HEK293 (cell line): ENCODE measurements around the gene FOSB.

Source experiments
- CTCF ChIA-PET: fragments of 350-600 bp; formaldehyde crosslinking; extraction: SDS; loops from one replicate; lab custom pipeline; 2021; ENCODE audit warnings: antibody characterized with exemption; lab: Yijun Ruan, JAX
- POLR2A ChIA-PET: fragments of 300-600 bp; formaldehyde crosslinking; extraction: SDS; loops from one replicate; lab custom pipeline; 2020; ENCODE audit warnings: antibody characterized with exemption, inconsistent platforms; lab: Yijun Ruan, JAX
- H3K27ac ChIP-seq: fragments of 200-500 bp; sonication (Bioruptor generic); 2 replicates; pipeline ENCODE4 v1.5.1; 2014; ENCODE audit warnings: low read depth, low read length, control low read depth, inconsistent platforms; ENCODE audit errors: extremely low read depth
- H3K36me3 ChIP-seq, 2 experiments: fragments of 200-500 bp in 1 of 2; sonication (Bioruptor generic) in 1 of 2; 1 replicate in 1 of 2; 2 replicates in 1 of 2; pipeline ENCODE4 v1.5.1; 2014 to 2017; ENCODE audit warnings: inconsistent platforms in 2 of 2, low read length in 2 of 2; ENCODE audit not compliant: control insufficient read depth in 2 of 2, insufficient read depth in 1 of 2
- H3K4me1 ChIP-seq: fragments of 200-500 bp; sonication (Bioruptor generic); 2 replicates; pipeline ENCODE4 v1.5.1; 2014; ENCODE audit warnings: mild to moderate bottlenecking, low read length, inconsistent platforms; ENCODE audit not compliant: control insufficient read depth, insufficient read depth
- H3K4me3 ChIP-seq: 2 replicates; pipeline ENCODE4 v1.5.1; 2011; ENCODE audit warnings: low read depth, mild to moderate bottlenecking, control low read depth, low read length, moderate library complexity
- H3K9me3 ChIP-seq: fragments of 200-500 bp; sonication (Bioruptor generic); 2 replicates; pipeline ENCODE4 v1.5.1; 2014; ENCODE audit warnings: low read depth, low read length, inconsistent platforms; ENCODE audit not compliant: control insufficient read depth, insufficient read depth
- GLIS1 ChIP-seq: fragments of 450-650 bp; formaldehyde crosslinking; IDR thresholded peaks from 2 replicates; pipeline ENCODE4 v1.5.1; 2016; ENCODE audit warnings: missing biosample characterization, missing genetic modification characterization
- MYNN ChIP-seq: fragments of 450-650 bp; formaldehyde crosslinking; IDR thresholded peaks from 2 replicates; pipeline ENCODE4 v1.5.1; 2016; ENCODE audit warnings: missing biosample characterization, missing genetic modification characterization, borderline replicate concordance
- SCRT2 ChIP-seq: fragments of 450-650 bp; formaldehyde crosslinking; IDR thresholded peaks from 2 replicates; pipeline ENCODE4 v1.5.1; 2016; ENCODE audit warnings: missing biosample characterization, missing genetic modification characterization
- YY1 ChIP-seq: fragments of 450-650 bp; formaldehyde crosslinking; IDR thresholded peaks from 2 replicates; pipeline ENCODE4 v1.5.1; 2018; ENCODE audit warnings: missing biosample characterization, missing genetic modification characterization
- ZBTB21 ChIP-seq: fragments of 450-650 bp; formaldehyde crosslinking; IDR thresholded peaks from 2 replicates; pipeline ENCODE4 v1.5.1; 2017; ENCODE audit warnings: missing biosample characterization, missing genetic modification characterization
- ZBTB8A ChIP-seq: fragments of 450-650 bp; formaldehyde crosslinking; IDR thresholded peaks from 2 replicates; pipeline ENCODE4 v1.5.1; 2016; ENCODE audit warnings: missing biosample characterization, missing genetic modification characterization
- ZNF138 ChIP-seq: fragments of 450-650 bp; formaldehyde crosslinking; IDR thresholded peaks from 2 replicates; pipeline ENCODE4 v1.5.1; 2016; ENCODE audit warnings: missing biosample characterization, missing genetic modification characterization, borderline replicate concordance
- ZNF157 ChIP-seq: fragments of 450-650 bp; formaldehyde crosslinking; IDR thresholded peaks from 2 replicates; pipeline ENCODE4 v1.5.1; 2016; ENCODE audit warnings: missing biosample characterization, missing genetic modification characterization
- ZNF23 ChIP-seq: fragments of 450-650 bp; formaldehyde crosslinking; IDR thresholded peaks from 2 replicates; pipeline ENCODE4 v1.5.1; 2016; ENCODE audit warnings: missing biosample characterization, missing genetic modification characterization, borderline replicate concordance
- ZNF266 ChIP-seq: fragments of 450-650 bp; formaldehyde crosslinking; IDR thresholded peaks from 2 replicates; pipeline ENCODE4 v1.5.1; 2016; ENCODE audit warnings: missing biosample characterization, missing genetic modification characterization, low read depth
- ZNF335 ChIP-seq: fragments of 450-650 bp; formaldehyde crosslinking; conservative IDR thresholded peaks from 2 replicates; pipeline ENCODE4 v1.5.1; 2016; ENCODE audit warnings: missing biosample characterization, missing genetic modification characterization
- ZNF362 ChIP-seq: fragments of 450-650 bp; formaldehyde crosslinking; IDR thresholded peaks from 2 replicates; pipeline ENCODE4 v1.5.1; 2016; ENCODE audit warnings: missing biosample characterization, missing genetic modification characterization
- ZNF366 ChIP-seq: fragments of 450-650 bp; formaldehyde crosslinking; conservative IDR thresholded peaks from 2 replicates; pipeline ENCODE4 v1.5.1; 2016; ENCODE audit warnings: missing biosample characterization, missing genetic modification characterization
- ZNF394 ChIP-seq: fragments of 450-650 bp; formaldehyde crosslinking; IDR thresholded peaks from 2 replicates; pipeline ENCODE4 v1.5.1; 2016; ENCODE audit warnings: missing biosample characterization, missing genetic modification characterization, mild to moderate bottlenecking, moderate library complexity, borderline replicate concordance
- ZNF501 ChIP-seq: fragments of 450-650 bp; formaldehyde crosslinking; IDR thresholded peaks from 2 replicates; pipeline ENCODE4 v1.5.1; 2016; ENCODE audit warnings: missing biosample characterization, missing genetic modification characterization
- ZNF514 ChIP-seq: fragments of 450-650 bp; formaldehyde crosslinking; IDR thresholded peaks from 2 replicates; pipeline ENCODE4 v1.5.1; 2016; ENCODE audit warnings: missing biosample characterization, missing genetic modification characterization
- ZNF529 ChIP-seq: fragments of 450-650 bp; formaldehyde crosslinking; IDR thresholded peaks from 2 replicates; pipeline ENCODE4 v1.5.1; 2017; ENCODE audit warnings: missing genetic modification characterization, missing biosample characterization; ENCODE audit not compliant: insufficient replicate concordance
- ZNF585B ChIP-seq: fragments of 450-650 bp; formaldehyde crosslinking; IDR thresholded peaks from 2 replicates; pipeline ENCODE4 v1.5.1; 2016; ENCODE audit warnings: missing biosample characterization, missing genetic modification characterization
- ZNF610 ChIP-seq: fragments of 450-650 bp; formaldehyde crosslinking; IDR thresholded peaks from 2 replicates; pipeline ENCODE4 v1.5.1; 2016; ENCODE audit warnings: missing biosample characterization, missing genetic modification characterization, borderline replicate concordance
- ZNF621 ChIP-seq: fragments of 450-650 bp; formaldehyde crosslinking; IDR thresholded peaks from 2 replicates; pipeline ENCODE4 v1.5.1; 2017; ENCODE audit warnings: missing biosample characterization, missing genetic modification characterization
- ZNF654 ChIP-seq: fragments of 450-650 bp; formaldehyde crosslinking; IDR thresholded peaks from 2 replicates; pipeline ENCODE4 v1.5.1; 2016; ENCODE audit warnings: low read depth, missing biosample characterization, missing genetic modification characterization
- ZNF660 ChIP-seq: fragments of 450-650 bp; IDR thresholded peaks from 2 replicates; pipeline ENCODE4 v1.5.1; 2018; ENCODE audit warnings: missing biosample characterization, mild to moderate bottlenecking, missing genetic modification characterization
- ZNF76 ChIP-seq: fragments of 450-650 bp; formaldehyde crosslinking; IDR thresholded peaks from 2 replicates; pipeline ENCODE4; 2016; ENCODE audit warnings: low read depth, missing biosample characterization, missing genetic modification characterization, borderline replicate concordance
- TF ChIP-seq, protein P1 (sequence below): fragments of 450-650 bp; IDR thresholded peaks from 2 replicates; pipeline ENCODE4 v1.5.1; 2018; ENCODE audit warnings: missing biosample characterization, missing genetic modification characterization
- TF ChIP-seq, protein P2 (sequence below): fragments of 450-650 bp; formaldehyde crosslinking; optimal IDR thresholded peaks from 2 replicates; pipeline ENCODE3; 2016; ENCODE audit warnings: missing biosample characterization, mild to moderate bottlenecking, missing genetic modification characterization
- TF ChIP-seq, protein P3 (sequence below): fragments of 450-650 bp; formaldehyde crosslinking; IDR thresholded peaks from 2 replicates; pipeline ENCODE4 v1.5.1; 2017; ENCODE audit warnings: missing biosample characterization, missing genetic modification characterization

The FOSB gene

DNA sequence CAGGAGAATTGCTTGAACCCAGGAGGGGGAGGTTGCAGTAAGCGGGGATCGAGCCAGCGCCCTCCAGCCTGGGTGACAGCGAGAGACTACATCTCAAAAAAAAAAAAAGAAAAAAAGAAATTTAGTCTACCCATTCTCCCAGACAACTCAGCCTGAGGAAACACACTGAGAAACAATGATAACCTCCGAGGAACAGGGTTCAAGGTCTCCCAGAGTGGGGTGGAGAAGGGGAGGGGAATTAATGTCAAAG is 38.1 kb downstream of the FOSB start:
- H3K36me3 ChIP-seq, result no peaks in the 10 kb centered on the region
- H3K27ac ChIP-seq, result peak overlapping the region; percentile 67; the same call in 1 of the 2 replicates
- TF ChIP-seq ZNF362 (tag by site-specific recombination) (0 out of 2 replicates have a peak, but pooled peaks have one; percentile 28), ZNF654 (no peak)
- peaks cover 15% of the 10 kb centered on the region for H3K4me1 ChIP-seq
- no peak overlapping the region for H3K4me3 ChIP-seq
- ChIA-PET POLR2A (no interaction called here), CTCF (interaction anchor here (0.6 to 2.6 kb wide), 11 partner anchors 10 to 744 kb away, joined by 3 to 19 read pairs (median 3); no protein-coding TSS in a partner anchor)
- no peaks in the 10 kb centered on the region for H3K9me3 ChIP-seq

DNA sequence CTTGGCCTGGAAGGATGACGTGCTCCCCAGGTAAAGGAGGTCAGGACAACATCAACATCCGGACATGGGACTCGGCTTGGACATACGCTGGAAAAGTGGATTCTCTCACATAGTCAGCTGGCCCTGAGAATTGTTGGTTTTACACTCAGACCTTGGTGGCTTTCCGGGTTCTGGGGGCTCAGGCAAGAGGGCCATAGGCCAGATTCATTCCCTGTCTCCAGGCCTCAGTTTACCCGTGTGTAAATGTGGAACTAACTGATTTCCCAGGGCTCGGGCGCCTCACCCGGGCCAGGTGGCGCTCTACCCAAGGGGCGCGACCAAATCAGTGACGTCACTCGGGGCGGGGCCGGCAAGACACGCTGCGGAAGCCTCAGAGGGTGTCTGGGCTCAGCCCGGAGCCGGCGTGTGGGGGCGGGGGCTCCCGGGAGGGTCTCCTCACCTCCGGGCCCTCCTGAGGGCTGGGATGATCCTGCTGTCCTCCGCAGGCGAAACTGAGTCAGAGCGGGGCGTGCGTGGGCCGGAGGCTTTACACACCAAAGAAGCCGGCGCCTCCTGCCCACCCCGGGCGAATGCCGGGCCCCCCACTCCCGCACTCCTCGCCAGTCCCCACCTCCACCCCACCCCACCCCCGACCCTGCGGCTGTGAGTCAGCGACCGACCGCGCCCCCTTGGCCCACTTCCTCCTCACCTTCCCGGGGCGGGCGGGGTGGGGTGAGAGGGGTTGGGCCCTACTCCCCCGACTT is 38.6 kb downstream of the FOSB start:
- Histone ChIP-seq H3K4me1 (peaks cover 15% of the 10 kb centered on the region), H3K4me3 (peak overlapping the region; percentile 87), H3K27ac (peak overlapping the region; percentile 67), H3K9me3 (no peaks in the 10 kb centered on the region), H3K36me3 (no peaks in the 10 kb centered on the region)
- ChIA-PET POLR2A (interaction anchor here (0.5 kb wide), 1 partner anchor 18 kb away, joined by 4 read pairs; no protein-coding TSS in a partner anchor), CTCF (interaction anchor here (0.6 to 2.6 kb wide), 9 partner anchors 10 to 743 kb away, joined by 3 to 19 read pairs (median 3); no protein-coding TSS in a partner anchor)
- TF ChIP-seq, protein P1, sequence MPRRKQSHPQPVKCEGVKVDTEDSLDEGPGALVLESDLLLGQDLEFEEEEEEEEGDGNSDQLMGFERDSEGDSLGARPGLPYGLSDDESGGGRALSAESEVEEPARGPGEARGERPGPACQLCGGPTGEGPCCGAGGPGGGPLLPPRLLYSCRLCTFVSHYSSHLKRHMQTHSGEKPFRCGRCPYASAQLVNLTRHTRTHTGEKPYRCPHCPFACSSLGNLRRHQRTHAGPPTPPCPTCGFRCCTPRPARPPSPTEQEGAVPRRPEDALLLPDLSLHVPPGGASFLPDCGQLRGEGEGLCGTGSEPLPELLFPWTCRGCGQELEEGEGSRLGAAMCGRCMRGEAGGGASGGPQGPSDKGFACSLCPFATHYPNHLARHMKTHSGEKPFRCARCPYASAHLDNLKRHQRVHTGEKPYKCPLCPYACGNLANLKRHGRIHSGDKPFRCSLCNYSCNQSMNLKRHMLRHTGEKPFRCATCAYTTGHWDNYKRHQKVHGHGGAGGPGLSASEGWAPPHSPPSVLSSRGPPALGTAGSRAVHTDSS (tag by site-specific recombination), result no peak
- no peak; the same call in 1 of the 2 replicates for TF ChIP-seq ZNF394 (tag by site-specific recombination)
- TF ChIP-seq ZNF366 (tag by site-specific recombination), result peak; percentile 57; the same call in 1 of the 2 replicates
- peak; percentile 96 for TF ChIP-seq ZNF335
- TF ChIP-seq ZNF514 (tag by site-specific recombination), result no peak
- no peak for TF ChIP-seq ZNF529 (tag by site-specific recombination)
- TF ChIP-seq ZNF501 (tag by site-specific recombination), result peak; percentile 55; the same call in 1 of the 2 replicates
- 0 out of 2 replicates have a peak, but pooled peaks have one; percentile 45 for TF ChIP-seq ZNF76 (tag by site-specific recombination)
- TF ChIP-seq ZNF621 (tag by site-specific recombination), result no peak
- TF ChIP-seq ZNF138 (tag by site-specific recombination), result no peak
- no peak for TF ChIP-seq ZNF23 (tag by site-specific recombination)
- TF ChIP-seq ZNF660 (tag by site-specific recombination), result 0 out of 2 replicates have a peak, but pooled peaks have one; percentile 64
- TF ChIP-seq ZNF266, result no peak
- TF ChIP-seq, protein P2, sequence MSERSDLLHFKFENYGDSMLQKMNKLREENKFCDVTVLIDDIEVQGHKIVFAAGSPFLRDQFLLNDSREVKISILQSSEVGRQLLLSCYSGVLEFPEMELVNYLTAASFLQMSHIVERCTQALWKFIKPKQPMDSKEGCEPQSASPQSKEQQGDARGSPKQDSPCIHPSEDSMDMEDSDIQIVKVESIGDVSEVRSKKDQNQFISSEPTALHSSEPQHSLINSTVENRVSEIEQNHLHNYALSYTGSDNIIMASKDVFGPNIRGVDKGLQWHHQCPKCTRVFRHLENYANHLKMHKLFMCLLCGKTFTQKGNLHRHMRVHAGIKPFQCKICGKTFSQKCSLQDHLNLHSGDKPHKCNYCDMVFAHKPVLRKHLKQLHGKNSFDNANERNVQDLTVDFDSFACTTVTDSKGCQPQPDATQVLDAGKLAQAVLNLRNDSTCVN (tag by site-specific recombination), result peak; percentile 34
- TF ChIP-seq ZNF157 (tag by site-specific recombination), result no peak
- TF ChIP-seq, protein P3, sequence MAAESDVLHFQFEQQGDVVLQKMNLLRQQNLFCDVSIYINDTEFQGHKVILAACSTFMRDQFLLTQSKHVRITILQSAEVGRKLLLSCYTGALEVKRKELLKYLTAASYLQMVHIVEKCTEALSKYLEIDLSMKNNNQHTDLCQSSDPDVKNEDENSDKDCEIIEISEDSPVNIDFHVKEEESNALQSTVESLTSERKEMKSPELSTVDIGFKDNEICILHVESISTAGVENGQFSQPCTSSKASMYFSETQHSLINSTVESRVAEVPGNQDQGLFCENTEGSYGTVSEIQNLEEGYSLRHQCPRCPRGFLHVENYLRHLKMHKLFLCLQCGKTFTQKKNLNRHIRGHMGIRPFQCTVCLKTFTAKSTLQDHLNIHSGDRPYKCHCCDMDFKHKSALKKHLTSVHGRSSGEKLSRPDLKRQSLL (tag by site-specific recombination), result peak; percentile 60; the same call in 1 of the 2 replicates
- no peak for TF ChIP-seq SCRT2
- no peak for TF ChIP-seq ZNF585B (tag by site-specific recombination)
- no peak; the same call in 1 of the 2 replicates for TF ChIP-seq ZBTB8A (tag by site-specific recombination)
- TF ChIP-seq MYNN (tag by site-specific recombination), result no peak
- TF ChIP-seq ZBTB21, result peak; percentile 77
- no peak for TF ChIP-seq YY1 (tag by site-specific recombination)
- peak; percentile 81 for TF ChIP-seq GLIS1 (tag by site-specific recombination)
- no peak for TF ChIP-seq ZNF610 (tag by site-specific recombination)
